GM03348 (cell line): ENCODE results near the gene ALDOA.

Experiments used
- DNase-seq: peaks from one replicate; pipeline ENCODE4 v3.0.0; 2012; ENCODE audit warnings: low spot score

ALDOA gene

DNA sequence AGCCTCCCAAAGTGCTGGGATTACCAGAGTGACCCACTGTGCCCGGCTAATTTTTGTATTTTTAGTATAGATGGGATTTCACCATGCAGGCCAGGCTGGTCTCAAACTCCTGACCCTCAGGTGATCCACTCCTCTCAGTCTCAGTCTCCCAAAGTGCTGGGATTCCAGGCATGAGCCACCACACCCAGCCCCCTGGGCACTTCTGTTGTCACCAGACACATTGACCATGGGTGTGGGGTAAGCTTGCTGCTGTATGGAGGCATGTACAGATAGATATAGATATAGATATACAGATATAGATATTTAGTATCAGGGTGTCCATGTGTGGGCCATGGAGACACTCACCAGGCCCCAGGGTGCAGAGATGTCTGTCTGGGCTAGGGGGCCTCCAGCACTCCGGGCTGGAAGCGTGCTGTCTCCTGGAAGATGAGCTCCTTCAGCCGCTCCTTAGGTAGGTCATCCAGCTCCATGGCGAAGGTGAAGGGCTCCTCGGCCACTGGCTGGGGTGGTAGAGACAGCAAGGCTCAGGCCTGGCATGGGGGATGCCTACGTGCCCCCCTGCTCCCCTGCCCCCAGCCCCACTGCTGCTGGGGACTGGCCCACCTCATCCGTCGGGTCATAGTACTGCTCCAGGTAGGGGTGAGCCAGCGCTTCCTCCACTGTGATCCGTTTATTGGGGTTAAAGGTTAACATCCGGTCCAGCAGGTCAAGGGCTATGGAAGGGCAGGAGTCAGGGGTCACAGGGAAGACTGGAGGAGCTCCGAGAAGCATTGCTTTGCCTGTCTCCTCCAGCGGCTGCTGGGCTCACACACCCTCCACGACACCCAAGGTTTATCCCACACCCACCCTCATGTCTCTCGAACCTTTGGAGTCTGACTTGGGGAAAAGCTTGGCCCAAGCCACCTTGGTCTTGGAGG lies 51.0 kb downstream of the ALDOA start:
- DNase-seq: no peak

DNA sequence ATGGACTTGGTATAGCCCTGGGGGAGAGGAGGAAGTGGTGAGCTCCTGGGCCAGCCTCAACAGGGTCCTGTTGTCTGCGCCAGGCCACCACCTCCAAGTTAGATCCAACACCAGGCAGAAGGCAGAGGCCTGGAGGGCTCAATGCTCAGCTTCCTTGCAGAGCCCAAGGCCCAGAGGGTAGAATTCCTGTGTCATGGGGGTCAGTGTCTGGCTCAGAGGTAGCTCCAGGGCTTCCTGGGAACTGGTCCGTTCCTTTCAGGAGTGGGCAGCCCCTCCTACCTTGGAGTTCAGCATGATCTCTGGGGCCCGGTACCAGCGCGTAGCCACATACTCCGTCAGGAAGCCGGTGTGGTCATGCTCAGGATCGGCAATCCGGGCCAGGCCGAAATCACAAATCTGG lies 52.2 kb downstream of the ALDOA start:
- DNase-seq: no peak

DNA sequence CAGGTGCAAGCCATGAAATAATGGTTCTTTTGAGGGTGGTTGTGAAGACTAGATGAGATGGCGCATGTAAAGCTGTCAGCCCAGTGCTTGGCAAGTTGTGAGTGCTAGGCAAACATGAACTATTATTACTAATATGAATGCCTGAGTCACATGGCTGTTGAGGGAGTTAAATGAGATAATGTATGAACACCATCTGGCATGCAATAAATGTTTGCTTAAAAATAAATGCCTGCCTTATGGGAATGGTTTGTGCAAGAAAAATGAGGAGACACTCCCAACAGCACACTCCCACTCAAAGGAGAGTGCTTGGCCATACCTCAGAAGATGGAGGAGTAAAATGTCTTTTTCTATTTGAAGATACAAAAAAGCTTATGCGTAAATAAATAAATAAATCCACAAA lies 53.9 kb downstream of the ALDOA start:
- DNase-seq: no peak
